H1 (cell line): Measurements from ENCODE around the gene GRIA4.

Source experiments
- CTCF ChIP-seq, 3 experiments: IDR thresholded peaks; 1 replicate in 2 of 3; 2 replicates in 1 of 3; pipeline versions ENCODE4 v1.5.1 to v1.6.1; 2011; ENCODE audit warnings: low read length in 3 of 3, mild to moderate bottlenecking in 3 of 3, inconsistent platforms in 2 of 3, low read depth in 1 of 3, moderate library complexity in 1 of 3; ENCODE audit not compliant: insufficient read depth in 1 of 3; ENCODE audit errors: control extremely low read depth in 1 of 3
- EZH2 ChIP-seq: fragments of 200-600 bp; sonication (generic); IDR thresholded peaks from 2 replicates; pipeline ENCODE4 v1.7.1; 2012; ENCODE audit warnings: low read depth, mild to moderate bottlenecking, moderate library complexity, low read length, inconsistent platforms; ENCODE audit not compliant: severe bottlenecking
- KDM4A ChIP-seq: IDR thresholded peaks from one replicate; pipeline ENCODE4 v1.7.1; 2012; ENCODE audit warnings: low read depth, mild to moderate bottlenecking, moderate library complexity, low read length, inconsistent platforms; ENCODE audit not compliant: severe bottlenecking

DNA sequence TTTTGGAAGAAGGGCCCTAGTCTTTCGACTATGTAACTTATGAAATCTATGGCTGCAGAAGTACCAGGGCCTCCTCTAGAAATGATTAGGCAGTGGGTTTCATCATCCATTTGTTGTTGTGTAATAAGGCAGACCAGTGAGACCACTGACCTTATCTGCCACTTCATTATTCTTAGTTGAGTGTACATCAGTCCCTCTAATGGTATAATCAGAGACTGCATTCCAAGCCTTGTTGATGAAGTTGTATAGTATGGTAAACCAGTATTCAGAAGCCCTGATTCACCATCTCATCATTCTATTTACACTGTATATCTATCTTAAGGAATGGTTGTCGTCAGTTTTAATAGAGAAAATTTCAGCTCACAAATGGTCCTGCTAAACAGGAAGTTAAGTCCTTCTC, 32.2 kb upstream of the GRIA4 start:
- TF ChIP-seq CTCF (IDR thresholded peaks at IDR 0.05; ENCODE audit: control extremely low read depth in 1 of 3, insufficient read depth in 1 of 3, low read depth in 1 of 3, low read length in 3 of 3) (peak in 1 of 3 experiments; percentile 3; a peak in 1 of 4 replicates), KDM4A (no peak), EZH2 (no peak)
